NCI-H1694 treated with DMSO at 0.1 percent for 48 hours (cell line): ENCODE data around the gene ABCA4.

Source experiments
- DNase-seq: peaks from one replicate; lab custom pipeline; 2025; lab: John Stamatoyannopoulos, UW

ABCA4 gene

GRCh38 chr1:94122201-94122970 is 1.4 kb upstream of the ABCA4 start:
- DNase-seq, result no peak

GRCh38 chr1:94121411-94121821 is 468 bp upstream of the ABCA4 start:
- no peak for DNase-seq

GRCh38 chr1:94120570-94120901 is 412 bp downstream of the ABCA4 start:
- no peak for DNase-seq

GRCh38 chr1:94119796-94120569 is 965 bp downstream of the ABCA4 start:
- DNase-seq, result no peak

GRCh38 chr1:94119306-94119705 is 1.6 kb downstream of the ABCA4 start:
- DNase-seq, result no peak

- DNase-seq, result no peak
These were observed 2.5 kb downstream of the ABCA4 start for GRCh38 chr1:94118471-94118870.

GRCh38 chr1:94118013-94118412 is 2.9 kb downstream of the ABCA4 start:
- DNase-seq, result no peak

- no peak for DNase-seq
These were observed 3.6 kb downstream of the ABCA4 start for GRCh38 chr1:94117259-94117851.

GRCh38 chr1:94115900-94116436 is 5.0 kb downstream of the ABCA4 start:
- DNase-seq, result no peak

- no peak for DNase-seq
These were observed 5.6 kb downstream of the ABCA4 start for GRCh38 chr1:94115254-94115899.

- DNase-seq, result no peak
These were observed 7.2 kb downstream of the ABCA4 start for GRCh38 chr1:94113589-94114226.

GRCh38 chr1:94111879-94112278 is 9.1 kb downstream of the ABCA4 start:
- no peak for DNase-seq

GRCh38 chr1:94110946-94111740 is 9.8 kb downstream of the ABCA4 start:
- DNase-seq, result no peak

- DNase-seq, result no peak
These were observed 10.8 kb downstream of the ABCA4 start for GRCh38 chr1:94110021-94110761.

GRCh38 chr1:94109478-94109877 is 11.5 kb downstream of the ABCA4 start:
- no peak for DNase-seq

GRCh38 chr1:94107141-94107540 is 13.8 kb downstream of the ABCA4 start:
- DNase-seq, result no peak

GRCh38 chr1:94106716-94107115 is 14.2 kb downstream of the ABCA4 start:
- DNase-seq, result no peak

GRCh38 chr1:94105957-94106529 is 14.9 kb downstream of the ABCA4 start:
- no peak for DNase-seq

GRCh38 chr1:94105581-94105952 is 15.4 kb downstream of the ABCA4 start:
- DNase-seq, result no peak
